Activated CD8-positive, alpha-beta memory T cell treated with anti-CD3 and anti-CD28 coated beads, Interleukin-2, amount 50 U/mL, for 48 hours (primary cell): Measurements from ENCODE around the gene RASA3.
"Not testable (repeated sequence)": the region's sequence is repeated elsewhere in the genome, so short reads cannot be mapped to it uniquely, and the experiment has no call there.

Experiments used
- DNase-seq: peaks from one replicate; pipeline ENCODE4 v3.0.0-alpha.2; 2020

The RASA3 gene

GRCh38 chr13:114030666-114031610 is 101.5 kb downstream of the RASA3 start:
- DNase-seq = no peak

GRCh38 chr13:114029866-114030625 is 102.4 kb downstream of the RASA3 start:
- DNase-seq = no peak

DNA sequence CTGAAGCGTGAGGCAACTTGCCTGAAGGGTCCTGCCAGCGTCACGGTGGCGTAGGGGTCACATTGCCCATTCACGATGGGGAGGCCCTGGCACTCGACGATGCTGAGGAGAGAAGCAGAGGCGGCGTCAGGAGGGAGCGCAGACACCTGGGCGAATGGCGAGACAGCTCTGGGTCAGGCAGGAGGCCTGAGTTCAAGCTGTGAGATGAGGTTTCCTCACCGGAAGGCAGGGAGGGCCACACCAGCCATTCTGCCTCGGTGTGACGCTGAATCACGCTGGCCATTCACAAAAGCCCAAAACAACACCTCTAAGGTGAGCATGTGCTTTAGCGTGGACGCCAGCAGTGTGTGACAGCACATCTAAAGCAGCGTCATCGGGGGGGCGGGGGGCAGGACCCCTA is 104.6 kb downstream of the RASA3 start:
- no peak for DNase-seq

DNA sequence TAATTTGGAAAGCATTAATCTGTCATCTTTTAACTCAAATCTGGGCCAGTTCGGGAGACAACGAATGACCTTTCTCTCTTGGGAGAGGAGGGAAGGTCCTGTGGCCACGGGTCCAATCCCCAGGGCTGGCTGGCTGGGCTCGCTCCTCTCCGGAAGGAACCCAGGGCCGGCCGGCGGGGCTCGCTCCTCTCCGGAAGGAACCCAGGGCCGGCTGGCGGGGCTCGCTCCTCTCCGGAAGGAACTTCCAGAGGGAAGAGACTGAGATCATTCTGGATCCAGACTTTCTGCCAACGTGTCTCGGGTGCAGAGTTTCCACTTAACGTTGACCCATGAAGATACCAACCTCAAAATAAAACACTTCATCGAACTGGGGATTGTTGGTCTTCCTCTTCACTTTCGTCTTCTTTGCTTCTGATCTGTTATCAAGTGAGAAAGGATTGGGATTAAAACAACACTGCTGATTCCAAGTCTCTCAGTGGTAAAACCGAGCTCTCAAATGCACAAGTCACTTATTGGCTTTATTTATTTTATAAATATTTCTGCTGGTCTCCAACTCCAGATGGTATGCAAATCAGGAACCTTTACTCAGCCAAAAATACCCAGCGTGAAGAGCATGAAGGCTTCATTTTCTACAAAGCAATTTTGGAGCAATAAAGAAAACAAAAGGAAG is 105.2 kb downstream of the RASA3 start:
- DNase-seq = no peak

GRCh38 chr13:114026481-114026880 is 105.9 kb downstream of the RASA3 start:
- DNase-seq = no peak

DNA sequence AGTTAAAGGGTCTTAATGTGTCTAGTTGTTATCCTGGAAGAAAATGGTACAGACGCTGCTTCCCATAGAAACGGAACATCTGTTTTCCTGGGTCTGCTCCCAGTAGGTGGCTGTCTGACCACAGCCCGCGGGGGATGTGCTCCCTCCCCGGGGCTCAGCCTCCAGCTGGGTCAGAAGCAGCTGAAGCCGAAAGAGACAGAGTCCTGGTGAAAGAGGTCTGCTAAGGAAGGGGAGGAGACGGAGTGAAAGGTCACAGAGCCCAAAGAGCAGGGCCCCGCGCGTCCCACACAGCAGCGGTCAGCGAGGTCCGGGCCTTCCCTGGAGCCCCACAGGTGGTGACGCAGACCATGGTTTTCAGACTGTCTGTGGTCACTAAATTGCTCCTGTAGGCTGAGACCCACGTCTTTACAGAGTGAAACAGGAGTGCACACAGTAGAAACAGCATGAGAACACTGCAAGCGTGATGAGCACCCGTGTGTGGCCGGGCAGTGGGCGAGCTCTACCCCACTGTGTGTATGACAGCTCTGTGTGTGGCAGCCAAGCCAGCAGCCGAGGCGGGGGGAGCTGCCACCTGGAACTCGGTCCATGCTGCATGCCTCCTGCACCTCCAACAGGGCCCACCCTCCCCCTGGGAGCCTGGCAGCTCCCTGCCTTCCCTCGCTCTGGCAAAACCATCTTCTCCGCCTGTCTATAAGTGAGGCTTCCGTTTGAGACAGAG is 106.5 kb downstream of the RASA3 start:
- DNase-seq = no peak

GRCh38 chr13:114025405-114025713 is 107.1 kb downstream of the RASA3 start:
- no peak for DNase-seq

DNA sequence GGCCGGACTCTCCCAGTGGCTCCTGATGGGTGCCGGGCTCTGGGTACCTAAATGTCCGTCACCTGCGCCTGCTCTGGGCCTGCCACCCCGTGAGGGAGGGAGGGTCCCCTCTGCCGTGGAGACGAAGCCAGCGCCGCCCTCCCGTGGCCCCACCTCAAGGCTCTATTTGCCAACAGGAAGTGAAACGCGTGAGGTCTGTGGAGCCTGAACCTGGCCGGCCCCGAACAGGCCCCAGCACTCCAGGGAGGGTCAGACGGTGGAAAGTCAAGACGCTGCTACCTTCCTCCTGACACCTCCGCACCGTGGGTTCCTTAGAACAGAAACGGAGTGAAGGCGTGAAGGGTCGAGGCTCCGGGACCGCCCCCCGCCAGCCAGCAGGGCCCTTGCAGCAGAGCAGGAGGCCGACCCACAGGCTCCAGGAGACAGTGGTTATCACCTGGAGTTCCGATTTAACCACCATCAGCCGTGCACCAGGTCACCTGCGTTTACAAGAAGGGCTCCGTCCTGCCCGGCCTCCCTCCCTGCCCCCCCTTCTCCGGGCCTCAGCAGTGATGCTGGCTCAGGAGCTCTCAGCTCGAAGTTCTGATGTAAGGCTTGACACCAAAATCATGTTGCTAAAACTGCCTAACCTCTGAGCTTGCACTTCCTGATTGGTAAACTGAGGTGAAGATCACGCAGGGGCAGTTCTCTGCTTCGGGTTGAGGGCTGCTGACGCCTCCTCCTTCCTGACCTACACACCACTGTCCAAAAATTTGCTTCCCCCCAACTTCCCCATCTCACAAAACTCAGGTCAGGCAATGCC is 107.6 kb downstream of the RASA3 start:
- DNase-seq = no peak

DNA sequence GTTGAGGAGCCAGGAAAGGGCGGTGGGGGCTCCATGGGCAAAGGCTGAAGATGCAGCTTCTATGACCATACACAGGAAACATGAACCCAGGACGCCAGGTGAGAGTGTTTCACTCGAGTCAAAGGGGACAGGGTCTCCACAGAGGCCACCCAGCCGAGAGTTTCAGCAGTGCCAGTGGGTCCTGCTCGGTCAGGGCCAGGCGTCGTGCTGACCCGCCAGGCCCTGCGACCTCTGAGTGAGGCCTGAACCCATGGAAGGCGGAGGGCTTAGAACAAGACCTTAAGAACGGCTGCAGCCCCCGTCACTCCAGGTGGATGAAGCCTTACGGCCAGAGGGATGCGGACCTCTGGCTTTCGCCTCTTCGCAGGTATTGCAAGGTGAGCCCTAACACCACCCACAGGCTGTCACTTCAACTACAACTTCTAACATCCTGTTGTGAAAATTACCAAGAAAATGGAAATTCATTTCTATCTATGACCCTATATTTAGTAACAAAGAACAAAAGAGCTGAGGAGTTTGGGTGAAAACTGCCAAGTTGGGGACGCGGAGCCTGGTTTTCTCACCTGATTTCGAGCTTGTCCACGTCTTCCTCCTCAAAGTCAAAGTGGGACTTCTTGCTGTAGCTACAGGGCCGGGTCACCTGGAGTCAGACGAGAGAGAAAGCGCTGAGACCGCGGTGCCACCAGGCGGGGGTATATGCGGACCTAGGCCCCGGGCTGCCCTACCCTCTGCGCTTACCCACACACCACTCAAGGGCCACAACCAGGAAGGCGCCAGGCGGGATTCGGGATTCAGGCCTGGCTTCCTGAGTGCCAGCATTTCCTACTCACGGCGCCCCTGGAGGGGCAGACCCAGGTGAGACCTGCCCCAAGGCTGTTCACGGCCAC is 108.5 kb downstream of the RASA3 start:
- DNase-seq = no peak

- no peak for DNase-seq
Observed at GRCh38 chr13:114022876-114023275, 109.5 kb downstream of the RASA3 start.

DNA sequence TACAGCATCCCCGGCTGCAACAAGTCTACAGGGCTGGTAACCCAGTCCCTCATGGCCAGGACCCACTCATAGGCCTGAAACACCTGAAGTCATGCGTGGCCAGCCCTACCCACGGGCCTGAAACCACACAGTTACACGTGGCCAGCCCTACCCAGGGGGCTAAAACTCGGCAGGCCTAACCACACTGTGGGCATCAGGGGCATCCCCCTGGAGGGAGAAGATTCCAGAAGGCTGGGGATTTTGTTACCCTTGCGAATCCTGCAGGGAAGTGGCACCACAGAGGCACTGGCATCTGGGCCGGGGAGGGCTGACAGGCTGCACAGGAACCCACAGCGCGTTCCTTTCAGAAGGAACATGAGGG is 110.1 kb downstream of the RASA3 start:
- DNase-seq = no peak

DNA sequence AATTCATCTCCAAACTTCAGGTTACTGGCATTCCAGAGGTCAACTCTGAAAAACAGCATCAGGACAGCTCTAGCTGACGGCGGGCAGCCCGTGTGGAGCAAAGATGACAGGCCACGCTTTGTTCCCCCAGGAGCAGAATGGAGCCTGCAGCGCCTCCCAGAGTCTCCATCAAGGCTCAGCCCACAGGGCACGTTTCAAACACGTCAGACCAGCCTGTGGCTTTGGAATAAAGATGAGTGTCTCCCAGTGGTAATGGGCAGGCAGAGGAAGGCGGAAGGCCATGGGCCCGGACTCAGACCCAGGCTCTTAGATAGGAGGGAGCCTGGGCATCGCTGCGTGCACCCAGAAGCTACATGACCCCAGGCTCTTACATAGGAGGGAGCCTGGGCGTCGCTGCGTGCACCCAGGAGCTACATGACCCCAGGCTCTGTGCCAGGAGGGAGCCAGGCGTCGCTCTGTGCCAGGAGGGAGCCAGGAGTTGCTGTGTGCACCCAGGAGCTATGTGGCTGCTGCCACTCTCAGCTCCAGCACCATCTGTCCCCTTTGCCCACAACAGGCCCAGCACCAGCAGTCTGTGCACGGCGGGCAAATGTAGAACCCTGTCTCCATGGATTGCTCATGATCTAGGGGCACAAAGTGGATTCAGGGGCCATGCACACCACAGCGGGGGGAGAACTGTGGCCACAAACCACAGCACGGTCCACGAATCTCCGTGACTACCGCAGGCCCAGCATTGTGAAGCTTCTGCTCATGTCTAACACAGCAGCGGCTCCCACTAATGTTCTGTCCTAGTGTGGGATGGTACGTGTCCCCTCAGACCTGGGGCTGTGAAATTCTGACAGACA is 110.7 kb downstream of the RASA3 start:
- DNase-seq = no peak

DNA sequence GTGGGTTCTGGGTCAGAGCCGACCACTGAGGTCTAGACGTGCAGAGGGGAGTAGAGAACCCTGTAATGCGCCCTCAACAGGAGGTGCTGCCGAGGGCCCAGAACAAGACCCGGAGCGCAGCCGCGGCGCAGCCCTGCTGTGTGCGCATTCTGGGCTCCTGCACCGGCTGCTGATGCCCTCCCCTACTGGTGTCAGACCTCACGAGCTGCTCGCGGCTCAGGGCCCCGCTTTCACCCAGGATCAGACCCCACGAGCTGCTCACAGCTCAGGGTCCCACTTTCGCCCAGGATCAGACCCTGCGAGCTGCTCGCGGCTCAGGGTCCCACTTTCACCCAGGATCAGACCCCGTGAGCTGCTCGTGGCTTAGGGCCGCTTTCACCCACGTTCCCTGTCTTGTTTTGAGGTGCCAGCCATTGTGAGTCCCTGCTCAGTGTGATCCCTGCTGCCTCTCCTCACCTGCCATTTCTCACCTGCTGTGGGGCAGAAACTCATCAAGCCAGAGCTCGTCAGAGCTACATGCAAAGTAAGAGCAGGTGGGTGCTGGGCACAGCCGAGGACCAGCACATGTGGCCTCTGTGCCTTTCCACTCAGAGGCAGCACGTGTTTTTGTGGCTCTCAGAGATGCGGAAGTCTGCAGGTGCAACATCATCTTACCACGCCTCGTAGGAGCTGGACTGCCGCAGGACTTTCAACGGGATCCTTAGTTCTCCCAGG is 111.5 kb downstream of the RASA3 start:
- no peak for DNase-seq

DNA sequence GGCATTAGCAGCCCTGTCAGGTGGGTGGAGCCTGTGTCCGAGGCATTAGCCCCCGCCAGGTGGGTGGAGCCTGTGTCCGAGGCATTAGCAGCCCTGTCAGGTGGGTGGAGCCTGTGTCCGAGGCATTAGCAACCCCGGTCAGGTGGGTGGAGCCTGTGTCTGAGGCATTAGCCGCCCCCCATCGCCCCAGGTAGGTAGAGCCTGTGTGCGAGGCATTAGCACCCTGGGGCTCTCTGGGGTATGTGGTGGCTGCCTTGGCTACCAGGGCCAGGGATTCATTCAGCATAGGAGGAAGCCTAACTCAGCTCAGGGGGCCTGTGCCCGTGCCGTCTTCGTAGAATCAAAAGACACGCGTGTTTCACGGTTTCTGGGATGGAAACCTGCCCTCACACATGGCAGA is 112.3 kb downstream of the RASA3 start:
- not testable (repeated sequence) for DNase-seq

DNA sequence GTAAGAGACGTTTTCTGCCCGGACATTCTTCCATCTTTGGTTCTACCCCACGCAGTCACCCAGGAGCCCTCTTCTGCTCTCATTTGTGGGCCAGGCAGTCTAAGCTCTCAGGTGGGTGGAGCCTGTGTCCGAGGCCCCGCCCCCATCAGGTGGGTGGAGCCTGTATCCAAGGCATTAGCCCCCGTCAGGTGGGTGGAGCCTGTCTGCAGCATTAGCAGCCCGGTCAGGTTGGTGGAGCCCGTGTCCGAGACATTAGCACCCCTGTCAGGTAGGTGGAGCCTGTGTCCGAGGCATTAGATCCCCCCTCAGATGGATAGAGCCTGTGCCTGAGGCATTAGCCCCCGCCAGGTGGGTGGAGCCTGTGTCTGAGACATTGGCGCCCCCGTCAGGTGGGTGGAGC is 113.1 kb downstream of the RASA3 start:
- peak; percentile 74 for DNase-seq

DNA sequence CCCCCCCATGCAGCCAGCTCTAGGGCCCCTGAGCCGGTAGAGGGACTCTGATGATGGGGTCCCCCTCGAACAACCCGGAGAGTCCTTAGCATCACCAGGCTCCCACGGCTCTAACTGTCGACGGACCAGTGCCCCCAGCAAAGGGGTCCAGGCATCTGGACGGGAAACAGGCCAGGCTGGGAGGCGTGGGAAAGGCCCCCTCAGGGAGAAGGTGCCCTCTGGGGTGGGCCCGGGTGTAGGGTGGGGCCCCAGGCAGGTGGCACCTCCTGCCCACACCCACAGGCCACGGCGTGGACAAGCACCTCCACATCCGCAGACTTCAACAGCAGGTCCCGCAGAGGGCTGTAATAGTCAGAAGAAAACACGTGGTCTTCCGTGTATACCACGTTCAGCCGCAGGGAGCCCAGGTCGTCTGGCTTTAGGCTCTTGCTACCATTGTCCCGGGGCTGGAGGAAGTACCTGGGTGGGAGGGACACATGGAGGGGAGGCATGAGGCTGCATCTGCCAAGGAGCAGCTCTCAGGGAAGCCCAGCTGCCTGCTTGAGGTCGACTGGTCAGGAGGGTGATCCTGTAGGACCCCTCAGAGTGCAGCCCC is 113.9 kb downstream of the RASA3 start:
- DNase-seq = no peak

GRCh38 chr13:114017966-114018365 is 114.5 kb downstream of the RASA3 start:
- DNase-seq = no peak

GRCh38 chr13:114017028-114017630 is 115.3 kb downstream of the RASA3 start:
- DNase-seq = no peak
